GM21825 (cell line): ENCODE results near the gene ASTN1.

ENCODE experiments used
- ATAC-seq: cut with Tn5 transposase; IDR thresholded peaks from one replicate; pipeline ENCODE4 v1.9.1; 2021; ENCODE audit warnings: mild to moderate bottlenecking, moderate library complexity; ENCODE audit not compliant: unreplicated experiment

Gene ASTN1

DNA sequence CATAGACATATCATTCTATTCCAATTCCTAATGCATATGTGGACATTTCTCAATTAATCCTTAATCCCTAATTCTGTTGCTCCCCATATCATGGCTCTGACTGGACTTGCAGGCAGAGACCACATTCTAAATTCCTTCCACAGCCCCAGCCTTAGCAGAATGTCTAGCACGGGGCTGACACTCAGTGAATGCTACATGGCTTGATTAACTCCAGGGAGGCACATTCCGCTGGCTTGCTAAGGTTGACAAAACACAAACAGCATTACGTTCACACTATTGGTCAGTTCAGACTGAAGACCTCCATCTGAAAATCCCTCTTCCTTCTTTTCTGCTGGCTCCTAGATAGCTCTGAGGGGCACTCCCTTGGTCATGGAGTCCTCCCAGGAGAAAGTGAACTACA lies 119.4 kb downstream of the ASTN1 start:
- no peak for ATAC-seq

DNA sequence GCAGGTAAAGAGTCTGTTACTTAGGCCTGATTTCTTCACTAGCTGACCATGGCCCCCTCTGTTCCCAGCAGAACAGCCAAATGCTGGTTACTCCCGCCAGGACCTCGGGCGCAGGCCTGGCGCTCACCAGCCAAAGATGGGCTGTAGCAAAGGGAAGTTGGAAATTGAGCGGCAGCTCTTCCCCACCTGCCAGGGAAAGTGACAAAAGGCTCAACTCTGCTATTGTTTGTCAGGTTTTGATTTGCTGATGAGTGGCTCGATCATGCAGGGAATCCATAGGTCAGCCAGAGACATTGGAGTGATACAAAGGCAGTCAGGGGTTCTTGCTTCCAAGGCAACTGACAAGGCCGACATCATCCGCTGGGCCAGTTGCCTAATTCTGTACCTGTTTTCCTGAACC lies 120.1 kb downstream of the ASTN1 start:
- no peak for ATAC-seq

DNA sequence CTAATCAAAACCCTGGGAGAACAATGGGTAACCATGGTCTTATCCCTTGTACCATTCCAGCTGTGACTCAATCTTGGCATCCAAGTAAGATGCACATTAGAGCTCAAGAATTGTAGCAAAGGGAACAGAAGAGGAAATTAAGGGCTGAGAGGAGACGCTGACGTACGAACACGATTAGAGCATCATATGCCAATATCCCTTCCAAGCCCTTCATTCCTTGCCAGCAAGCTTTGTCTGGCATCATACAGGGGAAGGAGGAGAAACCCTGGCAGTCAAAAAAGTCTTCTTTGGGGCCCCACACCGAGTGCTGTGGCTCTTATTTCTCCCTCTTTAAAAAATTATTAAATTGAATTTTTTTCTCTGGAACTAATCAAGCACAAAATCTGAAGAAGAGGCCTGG lies 120.9 kb downstream of the ASTN1 start:
- no peak for ATAC-seq

GRCh38 chr1:177035586-177035985 lies 128.9 kb downstream of the ASTN1 start:
- no peak for ATAC-seq

DNA sequence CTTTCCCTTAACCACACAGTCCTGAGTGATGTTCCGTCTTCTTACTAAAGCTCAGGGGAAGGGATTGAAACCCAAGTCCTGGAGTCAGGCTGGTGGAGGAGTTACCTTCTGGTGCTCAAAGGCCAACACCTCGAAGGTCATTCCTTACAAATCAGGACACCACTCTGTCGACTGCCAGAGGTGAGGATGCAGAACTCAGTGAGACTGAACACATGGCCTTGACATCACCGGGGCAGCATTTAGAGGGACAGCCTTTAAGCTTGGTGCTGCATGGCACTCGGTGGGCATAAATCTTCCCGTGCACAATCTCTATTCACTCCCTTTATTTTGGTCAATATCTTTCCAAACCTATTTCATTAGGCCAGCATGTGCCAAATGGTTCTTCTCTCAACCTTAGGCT lies 130.9 kb downstream of the ASTN1 start:
- ATAC-seq = no peak

GRCh38 chr1:177032434-177032833 lies 132.1 kb downstream of the ASTN1 start:
- no peak for ATAC-seq

GRCh38 chr1:177024623-177025022 lies 139.9 kb downstream of the ASTN1 start:
- ATAC-seq = no peak

DNA sequence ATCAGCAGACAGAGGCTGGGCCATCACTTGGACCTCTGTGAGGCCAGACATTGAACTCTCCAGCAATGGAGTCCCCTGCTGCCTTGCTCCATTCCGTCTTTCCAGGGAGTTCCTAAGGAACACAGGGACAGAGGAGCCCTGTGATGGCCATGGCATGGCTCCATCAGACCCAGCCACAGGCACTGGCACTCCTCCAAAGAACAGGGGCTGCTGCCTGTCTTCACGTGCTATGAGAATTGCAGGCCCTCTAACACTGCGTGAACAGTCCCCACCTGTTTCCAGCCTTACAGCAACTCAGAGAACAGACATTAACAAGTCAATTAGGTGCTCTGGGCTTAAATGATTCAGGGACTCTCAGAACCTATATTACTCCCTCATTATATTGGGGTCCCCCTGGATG lies 140.8 kb downstream of the ASTN1 start:
- ATAC-seq = no peak

- no peak for ATAC-seq
Observed at GRCh38 chr1:177023249-177023648, 141.3 kb downstream of the ASTN1 start.

DNA sequence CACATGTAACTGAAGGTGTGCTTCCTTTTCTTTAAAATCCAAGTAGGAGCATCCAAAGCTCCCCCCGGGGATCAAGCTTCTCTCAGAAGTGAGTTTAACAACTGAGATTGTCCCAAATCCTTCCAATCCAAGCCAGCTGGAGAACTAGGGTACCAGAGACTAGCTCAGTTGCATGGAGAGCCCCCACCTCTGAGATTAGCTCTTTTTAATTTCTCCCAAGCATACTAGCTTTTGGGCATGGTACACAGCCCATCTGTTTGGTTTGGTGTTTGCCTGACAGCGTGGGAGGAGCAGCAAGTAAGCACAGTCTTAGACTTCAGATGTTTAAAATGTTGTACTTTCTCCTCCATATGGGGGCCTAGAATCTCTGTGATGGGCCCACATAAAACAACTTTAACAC lies 142.8 kb downstream of the ASTN1 start:
- ATAC-seq = no peak

- no peak for ATAC-seq
Observed at GRCh38 chr1:177020851-177021589, 143.5 kb downstream of the ASTN1 start.

DNA sequence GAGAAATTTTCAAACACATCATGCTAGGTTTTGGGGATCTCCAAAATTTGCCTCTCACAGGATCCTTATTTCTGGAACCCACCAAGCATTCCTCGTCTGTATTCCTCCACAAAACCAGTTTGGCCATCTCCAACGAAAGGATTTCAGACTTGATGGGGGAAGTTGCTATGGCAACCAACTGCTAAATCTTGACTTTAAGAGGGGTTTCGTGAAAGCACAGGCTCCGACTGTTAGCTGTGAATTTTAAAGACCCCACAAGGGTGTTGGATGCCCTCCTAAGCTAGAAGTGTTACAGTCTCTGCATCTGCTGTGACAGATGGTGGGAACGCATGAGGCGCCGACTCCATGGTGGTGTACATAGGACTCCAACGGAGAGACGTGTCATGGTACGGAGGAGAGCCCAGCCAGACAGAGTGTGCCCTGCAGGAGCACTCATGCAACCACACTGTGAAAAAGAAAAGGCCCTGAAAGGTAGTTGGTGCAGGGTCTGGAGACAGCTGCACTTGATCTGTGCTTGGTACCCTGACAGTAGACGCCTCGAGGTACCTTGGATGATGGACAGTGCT lies 147.1 kb downstream of the ASTN1 start:
- ATAC-seq = no peak

- no peak for ATAC-seq
Observed at GRCh38 chr1:177014325-177014724, 150.2 kb downstream of the ASTN1 start.

DNA sequence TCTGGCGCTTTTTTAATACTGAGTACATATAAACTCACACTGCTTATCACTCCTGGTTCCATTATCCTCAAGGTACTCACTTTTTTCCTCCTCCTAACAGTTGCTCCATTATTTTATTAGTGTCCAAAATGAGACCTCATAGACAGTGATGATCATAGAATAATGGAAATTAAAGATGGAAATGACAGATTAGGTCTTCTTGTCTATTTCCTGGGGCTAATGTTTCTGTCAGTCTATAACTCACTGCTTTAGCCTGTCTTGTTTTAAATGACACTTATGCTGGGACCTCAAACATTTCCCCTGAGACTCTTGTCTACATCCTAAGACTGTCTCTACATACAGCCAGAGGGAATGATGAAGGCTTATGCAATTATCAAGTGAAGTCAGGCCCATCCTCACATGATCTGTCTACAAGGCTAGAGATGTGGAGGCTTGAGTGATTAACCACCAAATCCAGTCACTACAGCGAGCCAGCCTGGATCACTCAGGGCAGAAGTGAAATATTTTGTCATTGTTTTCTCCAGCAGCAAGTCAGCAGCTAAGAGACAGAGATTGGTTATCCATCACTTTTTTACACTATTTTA lies 152.1 kb downstream of the ASTN1 start:
- ATAC-seq = no peak

DNA sequence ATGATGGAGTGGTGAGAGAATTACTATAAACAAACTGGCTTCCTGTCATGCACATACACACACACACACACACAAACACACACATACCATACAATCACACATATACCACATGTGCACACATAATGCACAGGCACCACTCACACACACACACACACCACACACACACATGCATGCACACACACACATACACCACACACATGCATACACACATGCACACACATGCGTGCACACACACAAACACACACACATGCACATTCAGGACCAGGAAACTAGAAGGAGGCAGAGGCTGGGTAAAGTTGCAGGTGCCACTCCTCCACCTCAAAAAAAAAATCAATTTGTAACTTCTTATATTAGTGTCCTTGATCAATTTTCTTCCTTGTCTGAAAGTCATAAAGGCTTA lies 153.0 kb downstream of the ASTN1 start:
- no peak for ATAC-seq

DNA sequence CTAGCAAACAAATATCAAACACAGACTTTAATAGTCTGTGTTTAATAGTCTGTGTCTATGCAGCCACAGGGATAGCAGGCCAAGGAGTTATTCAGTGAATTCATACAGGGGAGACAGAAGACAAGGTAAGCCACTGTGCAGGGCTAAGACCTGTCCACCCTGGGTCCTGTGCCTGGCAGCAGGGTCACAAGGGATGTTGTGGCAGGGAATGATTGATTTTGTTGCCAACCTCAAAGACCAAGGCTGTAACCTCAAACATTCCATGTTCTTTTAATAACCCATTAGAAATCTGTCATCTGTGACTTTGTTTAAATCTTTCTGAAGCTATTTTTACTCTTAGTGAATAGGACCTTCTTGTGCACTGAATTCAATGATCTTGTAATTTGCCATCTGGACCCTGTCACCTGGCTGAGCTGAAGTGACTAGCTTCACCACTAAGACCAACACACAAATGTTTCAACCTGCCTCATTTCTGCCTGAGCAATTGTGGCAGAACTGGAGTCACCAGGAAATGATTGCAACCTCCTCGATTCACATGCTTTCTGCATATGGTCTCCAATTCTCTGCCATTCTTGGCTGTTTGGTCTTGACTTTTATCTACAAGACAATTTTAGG lies 154.2 kb downstream of the ASTN1 start:
- no peak for ATAC-seq

GRCh38 chr1:177008653-177009052 lies 155.9 kb downstream of the ASTN1 start:
- no peak for ATAC-seq

DNA sequence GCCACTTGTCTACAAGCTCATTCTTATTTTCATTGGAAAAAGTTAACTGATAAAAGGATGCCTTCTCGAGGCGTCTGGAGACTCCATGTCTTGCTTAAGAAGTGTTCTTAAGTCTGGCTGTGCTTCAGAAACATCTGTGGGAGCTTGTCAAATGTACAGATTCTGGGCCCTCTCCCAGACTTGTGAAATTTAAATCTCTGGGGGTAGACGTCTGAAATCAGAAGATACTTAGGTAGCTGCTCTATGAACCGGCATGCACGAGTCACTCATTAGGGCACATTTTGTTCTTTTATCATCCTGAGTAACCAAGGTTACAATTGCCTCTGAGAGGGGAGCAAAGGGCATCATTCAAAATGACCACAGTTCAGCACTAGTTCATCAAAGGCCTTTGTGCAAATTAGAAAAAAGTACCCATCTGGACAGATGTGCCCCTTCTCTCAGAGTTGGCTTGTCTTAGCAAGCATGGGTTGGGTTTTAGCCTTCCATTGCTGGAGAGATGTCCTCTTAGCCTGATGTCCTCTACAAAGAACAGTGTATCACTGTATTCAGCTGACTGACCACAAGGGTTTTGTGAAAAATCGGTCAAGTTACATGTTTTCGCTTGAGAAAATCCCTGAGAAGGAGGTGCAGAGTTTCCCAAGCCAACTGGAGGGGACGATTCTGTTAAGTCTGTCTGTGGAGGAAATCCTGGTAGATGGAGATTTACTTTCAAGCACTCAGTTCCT lies 156.9 kb downstream of the ASTN1 start:
- no peak for ATAC-seq

DNA sequence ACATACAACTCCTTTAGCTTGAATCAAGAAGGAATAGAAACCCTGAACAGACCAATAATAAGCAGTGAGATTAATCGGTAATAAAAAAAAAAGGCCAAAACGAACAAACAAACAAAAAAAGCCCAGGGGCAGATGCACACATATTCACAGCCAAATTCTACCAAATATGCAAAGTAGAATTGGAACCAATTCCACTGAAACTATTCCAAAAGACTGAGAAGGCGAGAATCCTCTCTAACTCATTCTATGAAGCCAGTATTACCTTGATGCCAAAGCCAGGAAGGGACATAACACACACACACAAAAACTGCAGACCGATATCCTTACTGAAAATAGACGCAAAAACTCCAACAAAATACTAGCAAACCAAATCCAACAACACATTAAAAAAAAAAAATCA lies 161.6 kb downstream of the ASTN1 start:
- ATAC-seq = no peak

- ATAC-seq = no peak
Observed at GRCh38 chr1:177001556-177001955, 163.0 kb downstream of the ASTN1 start.

DNA sequence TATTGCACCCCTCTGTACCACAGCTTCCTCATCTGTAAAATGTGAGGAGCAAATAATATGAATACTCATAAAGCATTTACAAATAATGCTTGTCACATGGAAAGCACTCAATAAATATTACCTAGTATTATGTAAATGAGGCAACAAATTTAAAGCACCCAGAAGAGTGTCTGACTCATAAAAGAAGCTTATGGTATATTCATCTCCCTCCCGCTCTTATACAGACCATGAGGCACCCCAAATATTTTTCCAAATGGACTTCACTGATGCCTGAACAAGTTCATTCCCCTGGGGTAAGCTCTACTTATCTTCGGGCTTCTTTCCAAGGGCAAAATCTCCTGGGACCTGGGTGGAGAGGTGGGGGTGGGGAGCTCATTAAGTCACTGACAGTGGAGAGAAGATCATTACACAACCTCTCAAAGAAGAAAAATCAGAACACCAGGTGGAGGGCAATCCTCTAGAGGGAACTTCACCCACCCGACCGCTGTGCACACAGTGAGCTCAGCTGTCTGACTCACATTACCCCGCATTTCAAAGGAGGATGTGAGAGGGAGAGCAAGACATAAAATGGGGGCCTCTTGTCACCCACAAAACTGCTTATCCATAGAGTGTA lies 166.2 kb downstream of the ASTN1 start:
- no peak for ATAC-seq
